HG03066 (cell line): ENCODE results near the gene LRP1.

Experiments
- ATAC-seq: cut with Tn5 transposase; IDR thresholded peaks from one replicate; pipeline ENCODE4 v1.9.1; 2021; ENCODE audit warnings: low read depth; ENCODE audit not compliant: unreplicated experiment

LRP1 gene

DNA sequence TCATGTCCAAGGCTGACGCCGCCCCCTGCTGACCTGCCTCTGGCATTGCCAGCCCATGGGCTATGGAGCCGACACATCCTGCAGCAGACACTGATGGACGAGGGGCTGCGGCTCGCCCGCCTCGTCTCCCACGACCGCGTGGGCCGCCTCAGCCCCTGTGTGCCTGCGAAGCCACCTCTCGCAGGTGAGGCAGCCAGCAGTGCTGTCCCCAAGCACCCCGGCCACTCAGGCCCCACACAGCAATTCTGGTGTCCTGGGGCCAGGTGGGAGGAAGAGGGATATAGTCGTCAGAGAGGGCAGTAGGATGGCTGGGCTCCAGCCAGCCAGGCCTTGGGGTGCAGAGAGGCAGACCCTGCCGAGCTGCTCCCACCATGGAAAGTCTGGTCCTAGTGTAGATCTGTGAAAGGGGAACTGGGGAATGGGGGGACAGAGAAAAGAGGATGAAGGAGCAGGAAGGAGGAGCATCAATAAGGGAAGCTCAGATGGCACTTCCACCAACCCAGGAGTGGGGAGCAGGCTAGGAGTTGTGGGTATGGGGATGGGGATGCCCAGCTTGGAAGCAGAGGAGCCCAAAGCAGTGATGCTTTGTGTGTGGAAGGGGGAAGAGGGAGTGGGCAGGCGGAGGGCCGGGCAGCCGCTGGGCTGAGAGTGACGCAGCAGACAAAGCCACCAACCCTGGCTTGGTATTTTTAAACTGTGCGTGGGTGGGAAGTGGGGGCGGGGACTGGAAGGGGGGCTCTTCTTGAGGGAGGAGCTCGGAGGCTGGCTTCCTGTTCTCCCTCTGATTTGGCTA, 34.7 kb upstream of the LRP1 start:
- no peak for ATAC-seq

DNA sequence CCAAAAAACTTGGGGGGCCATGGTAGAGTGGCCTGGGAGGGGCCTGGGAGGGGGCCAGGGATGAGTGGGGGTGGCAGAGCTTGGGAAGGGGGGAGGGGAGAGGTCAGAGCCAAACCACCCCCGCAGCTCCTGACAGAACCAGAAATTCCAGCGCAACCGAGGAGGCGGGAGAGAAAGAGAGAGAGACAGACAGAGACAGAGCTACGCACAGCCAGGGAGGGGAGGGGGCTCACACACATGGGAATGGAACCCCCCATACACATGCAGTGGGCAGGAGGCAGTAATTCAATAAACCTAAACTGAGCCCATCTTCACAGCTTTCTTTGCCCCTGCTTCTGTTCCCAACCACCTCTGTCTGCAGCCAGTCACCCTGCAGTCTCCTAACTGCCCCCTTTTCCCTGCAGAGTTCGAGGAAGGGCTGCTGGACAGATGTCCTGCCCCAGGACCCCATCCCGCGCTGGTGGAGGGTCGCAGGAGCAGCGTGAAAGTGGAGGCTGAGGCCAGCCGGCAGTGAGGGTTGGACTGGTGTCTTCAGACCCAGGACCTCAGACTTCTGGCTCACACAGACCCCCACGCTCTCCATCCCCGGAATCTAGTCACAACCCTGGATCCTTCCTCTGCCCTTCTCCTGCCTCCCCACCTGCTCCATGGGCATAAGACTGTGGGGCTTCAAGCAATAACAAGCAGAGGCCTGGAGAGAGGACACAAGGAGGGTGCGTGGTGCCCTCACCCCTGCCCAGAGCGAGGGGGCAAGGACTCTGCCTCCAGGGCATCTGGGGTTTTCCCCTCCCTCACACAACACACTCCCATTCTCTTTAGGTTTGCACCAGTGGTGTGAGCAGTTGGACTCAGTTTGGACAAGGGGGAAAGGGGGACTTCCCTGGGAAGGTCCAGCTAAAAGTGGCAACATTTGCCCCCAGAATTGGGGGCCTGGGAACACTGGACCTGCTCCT, 33.8 kb upstream of the LRP1 start:
- no peak for ATAC-seq

DNA sequence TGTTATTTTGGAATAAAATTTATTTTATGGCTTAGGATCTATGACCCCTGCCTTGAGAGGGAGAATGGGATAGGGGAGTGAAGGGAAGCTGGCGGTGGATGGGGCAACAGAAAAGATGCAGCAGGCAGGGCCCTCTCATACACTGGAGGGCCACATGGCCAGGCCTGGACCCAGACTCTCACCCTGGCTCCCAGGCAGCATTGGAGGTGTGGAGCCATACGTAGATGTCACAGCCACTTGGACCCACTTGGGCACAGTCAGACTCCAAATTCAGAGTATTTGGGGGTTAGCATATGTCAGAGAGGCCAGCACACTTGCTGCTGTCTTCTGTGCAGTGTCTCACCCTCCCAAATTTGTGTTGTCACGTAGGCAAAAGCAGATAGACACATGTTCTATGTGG, 32.8 kb upstream of the LRP1 start:
- no peak for ATAC-seq

DNA sequence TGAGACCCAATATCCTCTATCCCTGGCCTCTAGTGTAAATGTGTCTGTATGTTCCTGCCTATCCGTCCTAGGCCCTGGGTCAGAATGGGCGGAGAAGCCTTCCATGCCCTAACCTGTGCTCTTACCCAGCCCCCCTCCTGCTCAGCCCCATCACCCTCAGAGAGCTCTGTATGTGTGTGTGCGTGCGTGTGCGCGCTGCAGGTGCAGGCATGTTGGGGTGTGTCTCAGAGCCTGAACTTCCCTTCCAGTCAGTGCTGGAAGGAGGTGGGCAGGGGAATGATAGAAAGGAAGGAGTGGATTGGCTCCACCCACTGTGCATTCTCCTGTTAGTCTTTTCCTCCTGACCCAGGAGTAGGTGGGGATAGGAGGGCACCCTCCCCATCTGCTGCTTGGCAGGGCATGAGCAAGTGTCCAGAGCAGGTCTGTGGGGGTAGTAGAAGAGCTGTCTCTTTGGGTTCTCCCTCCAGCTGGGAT, 32.1 kb upstream of the LRP1 start:
- ATAC-seq = no peak

DNA sequence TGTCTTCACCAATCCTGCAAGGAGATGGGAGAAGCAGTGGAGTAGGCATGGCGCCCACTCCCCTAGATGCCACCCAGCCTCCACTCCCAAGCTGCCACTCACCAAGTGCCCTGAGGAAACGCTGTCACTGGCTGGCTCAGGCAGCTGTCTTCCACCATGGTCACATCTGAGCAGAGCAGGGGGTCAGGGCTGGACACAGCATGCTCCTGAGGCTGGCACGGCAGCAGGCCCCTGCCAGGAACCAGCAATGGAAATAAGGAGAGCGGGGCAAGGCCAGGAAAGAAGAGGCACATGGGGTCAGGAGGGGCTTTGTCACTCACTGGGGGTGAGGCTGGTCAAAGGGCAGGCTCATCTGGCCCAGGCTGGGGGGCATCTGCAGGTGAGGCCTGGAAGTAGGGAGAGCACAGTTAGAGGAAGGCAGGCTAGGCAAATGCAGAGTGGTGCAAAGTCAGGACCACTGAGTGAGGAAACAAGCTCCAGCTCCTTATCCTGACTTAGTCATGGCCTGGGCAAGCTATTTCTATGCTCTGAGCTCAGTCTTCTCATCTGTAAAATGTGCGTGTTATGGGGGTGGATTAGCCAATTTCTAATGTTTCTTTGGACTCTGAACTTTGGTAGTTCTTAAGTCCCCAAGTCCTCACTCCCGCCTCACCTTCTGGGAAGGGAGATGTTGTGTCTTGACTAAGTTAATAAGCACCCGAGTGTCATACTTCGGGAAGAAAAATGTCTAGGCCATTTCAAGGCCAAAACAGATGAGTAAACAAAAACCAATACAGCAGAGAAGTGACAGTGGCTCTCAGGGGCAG, 31.3 kb upstream of the LRP1 start:
- ATAC-seq = no peak

DNA sequence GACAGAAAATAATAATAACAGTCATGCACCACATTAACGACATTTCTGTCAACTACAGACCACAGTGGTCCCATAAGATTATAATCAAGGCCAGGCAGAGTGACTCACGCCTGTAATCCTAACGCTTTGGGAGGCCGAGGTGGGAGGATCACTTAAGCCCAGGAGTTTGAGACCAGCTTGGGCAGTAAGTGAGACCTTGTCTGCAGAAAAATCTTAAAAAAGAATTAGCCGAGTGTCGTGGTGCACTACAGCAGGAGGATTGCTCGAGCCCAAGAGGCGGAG, 30.8 kb upstream of the LRP1 start:
- ATAC-seq = no peak

DNA sequence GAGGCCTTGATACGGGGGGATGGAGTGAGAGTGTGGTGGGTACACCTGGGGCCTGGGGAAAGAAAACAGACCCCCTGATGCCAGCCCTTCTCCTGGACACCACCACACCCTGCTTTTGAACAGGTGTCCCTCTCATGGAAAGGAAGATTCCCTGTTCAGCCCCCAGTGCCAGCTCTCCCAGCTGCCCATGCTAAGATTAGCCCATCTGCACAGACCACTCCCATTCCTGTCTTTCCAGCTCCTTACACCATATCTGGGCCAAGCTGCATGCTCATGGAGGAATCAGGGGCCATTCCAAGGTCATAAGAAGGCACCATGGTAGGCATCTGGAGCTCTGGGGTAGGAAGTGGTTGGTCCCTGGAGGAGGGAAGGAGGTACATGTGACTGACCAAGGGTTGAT, 29.7 kb upstream of the LRP1 start:
- ATAC-seq = no peak

DNA sequence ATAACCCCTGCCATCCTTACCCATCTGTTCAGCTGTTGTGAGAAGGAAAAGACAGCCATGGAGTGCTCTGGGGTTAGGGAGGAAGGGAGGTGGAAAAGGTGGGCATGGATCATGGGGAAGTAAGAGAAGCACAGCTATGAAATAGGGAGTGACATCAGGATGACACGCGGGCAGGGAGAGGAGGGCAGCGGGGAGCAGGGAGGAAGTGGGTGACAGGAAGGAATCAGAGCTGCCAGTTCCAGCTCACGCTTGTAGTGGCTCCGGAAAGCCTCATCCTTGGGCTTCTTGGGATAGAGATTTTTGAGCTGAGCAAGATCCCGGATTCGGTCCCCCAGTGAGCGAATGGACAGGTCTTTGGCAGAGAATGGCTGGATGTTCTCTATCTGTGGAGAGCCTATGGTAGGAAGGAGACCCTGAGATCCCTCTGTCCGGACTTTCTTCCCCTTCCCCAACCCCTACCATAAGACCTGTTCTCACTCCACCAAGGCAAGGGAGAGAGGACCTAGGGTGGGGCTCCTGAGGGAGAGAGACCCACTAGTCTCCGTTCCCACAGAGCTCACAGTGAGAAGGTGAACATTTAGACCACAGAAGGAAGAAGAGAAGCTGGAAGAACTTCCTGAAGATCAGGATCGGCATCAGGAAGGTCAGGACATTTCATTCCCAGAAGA, 29.1 kb upstream of the LRP1 start:
- ATAC-seq = no peak

DNA sequence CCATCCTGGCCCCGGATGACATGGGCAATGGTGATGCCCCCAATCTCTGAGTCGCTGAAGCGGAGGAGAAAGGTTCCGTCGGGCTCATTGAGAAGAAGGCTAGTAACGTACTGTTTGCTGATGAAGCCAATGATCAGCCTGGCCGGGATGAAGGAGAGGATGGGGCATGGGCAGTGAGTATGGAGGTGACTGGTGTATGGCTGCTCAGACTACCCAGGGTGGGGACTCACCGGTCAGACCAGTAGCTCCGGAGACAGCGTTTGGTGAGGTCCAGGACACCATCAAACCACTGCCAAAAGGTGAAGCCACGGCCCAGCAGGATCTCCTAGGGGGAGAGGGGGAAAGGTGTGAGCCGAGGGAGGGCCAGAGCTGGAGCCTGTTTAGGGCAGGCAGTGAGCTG, 28.5 kb upstream of the LRP1 start:
- no peak for ATAC-seq

DNA sequence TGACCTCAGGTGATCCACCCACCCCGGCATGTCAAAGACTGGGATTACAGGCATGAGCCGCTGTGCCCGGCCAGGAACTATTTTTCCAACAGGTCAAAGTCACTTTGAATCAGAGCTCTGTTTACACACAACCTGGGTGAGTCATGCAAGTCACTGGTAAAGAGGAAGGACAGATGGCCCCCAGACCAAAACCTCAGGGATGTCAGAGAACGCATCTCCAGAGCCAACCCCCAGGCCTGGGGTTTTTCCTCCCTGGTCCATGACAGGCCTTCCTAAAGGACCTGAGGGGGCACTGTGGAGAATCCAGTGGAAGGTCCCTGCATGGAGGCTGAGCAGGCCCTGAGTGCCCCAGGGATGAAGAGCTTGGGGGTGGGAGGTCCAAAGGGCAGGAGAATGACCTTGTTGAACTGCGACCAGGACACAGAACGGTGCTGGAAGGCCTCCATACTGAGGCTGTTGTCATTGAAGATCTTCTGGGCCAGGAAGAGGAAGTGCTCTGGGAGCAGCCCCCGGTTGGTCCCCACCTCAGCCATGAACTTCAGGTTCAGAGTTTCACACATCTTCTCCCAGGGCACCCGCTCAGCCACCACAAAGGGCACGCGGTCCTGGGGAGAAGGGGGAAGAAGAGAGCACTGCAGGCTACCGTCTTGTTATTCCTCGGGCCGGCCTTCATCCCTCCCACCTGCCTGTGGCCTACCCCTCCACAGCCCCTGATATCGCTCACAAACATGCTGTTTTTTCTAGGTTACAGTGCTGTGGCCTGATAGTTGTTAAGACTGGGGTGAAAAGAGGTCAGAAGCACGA, 26.2 kb upstream of the LRP1 start:
- ATAC-seq = no peak

DNA sequence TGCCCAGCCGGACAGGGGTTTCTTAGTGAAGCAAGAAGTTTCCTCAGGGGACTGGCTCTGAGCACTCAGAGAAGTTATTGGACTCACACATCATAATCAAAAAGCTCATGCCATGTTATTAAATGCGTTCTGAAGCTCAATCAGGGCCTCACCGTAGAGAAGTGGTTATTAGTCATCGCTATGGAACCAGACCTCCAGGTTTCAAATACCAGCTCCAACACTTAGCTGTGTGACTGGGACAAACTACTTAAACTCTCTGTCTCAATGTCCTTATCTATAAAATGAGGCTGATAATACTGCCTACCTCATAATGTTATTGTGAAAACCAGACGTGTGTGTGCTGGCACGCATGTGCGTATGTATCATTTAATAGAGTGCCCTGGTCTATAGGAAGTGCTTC, 24.4 kb upstream of the LRP1 start:
- ATAC-seq = no peak

DNA sequence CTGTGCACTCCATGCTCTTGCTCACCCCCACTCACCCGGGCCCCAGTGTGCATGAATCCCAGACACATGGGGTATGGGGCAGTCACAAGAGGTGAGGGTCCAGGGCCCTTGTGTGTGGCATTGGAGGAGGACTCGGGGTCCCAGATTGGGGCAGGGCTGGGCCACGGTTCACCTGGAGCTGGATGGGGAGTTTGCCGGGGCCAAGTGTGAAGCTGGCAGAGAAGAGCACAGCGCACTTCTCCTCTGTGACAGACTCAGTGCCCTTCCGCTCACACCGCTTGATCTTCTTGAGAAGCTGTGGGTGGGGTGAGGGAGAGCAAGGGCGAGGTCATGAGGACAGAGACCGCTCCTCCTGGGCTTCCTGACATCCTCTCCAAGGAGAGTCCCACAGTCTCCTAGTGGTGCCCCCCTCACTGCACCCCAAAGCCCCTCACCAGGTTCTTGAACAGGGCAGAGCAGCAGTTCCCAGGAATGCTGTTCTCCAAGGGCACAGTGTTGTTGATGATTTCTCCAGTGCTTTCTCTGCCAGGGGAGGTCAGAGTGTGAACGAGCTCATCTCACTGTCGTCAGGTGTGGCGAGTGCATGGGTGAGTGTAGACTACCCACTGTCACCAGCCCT, 23.9 kb upstream of the LRP1 start:
- no peak for ATAC-seq

DNA sequence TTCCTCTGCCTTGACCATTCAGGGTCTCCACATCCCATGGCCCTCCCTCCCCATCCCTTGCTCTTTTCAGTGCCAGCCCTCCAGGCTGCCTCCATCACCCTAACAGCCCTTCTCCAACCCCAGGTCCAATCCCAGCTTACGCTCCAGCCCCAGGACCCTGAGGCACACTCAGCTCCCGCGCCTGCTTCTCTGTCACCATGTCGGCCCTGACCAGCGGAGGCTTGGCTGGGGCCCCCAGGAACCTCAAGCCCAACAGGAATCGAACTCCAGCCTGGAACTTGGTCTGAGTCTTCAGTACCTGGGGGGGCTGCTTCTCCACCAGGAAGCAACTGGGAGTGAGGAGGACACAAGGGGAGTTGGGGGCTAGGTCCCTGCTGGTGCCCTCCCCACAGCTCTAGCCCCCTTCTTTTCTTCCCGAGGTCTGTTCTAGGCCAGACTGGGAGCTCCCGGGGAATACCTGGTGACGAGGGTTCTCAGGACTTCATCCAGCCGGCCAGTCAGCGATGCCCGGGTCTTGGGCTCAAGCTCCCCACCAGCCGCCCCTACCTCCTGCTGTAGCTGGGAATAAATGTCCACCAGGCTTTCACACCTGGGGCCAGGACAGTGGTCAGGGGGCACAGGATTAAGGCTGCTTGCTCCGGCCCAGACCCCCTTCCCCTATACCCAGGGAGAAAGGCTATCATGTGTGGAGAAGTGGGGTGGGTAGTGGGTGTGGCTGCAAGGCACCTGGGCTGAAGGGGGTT, 23.1 kb upstream of the LRP1 start:
- ATAC-seq = no peak

DNA sequence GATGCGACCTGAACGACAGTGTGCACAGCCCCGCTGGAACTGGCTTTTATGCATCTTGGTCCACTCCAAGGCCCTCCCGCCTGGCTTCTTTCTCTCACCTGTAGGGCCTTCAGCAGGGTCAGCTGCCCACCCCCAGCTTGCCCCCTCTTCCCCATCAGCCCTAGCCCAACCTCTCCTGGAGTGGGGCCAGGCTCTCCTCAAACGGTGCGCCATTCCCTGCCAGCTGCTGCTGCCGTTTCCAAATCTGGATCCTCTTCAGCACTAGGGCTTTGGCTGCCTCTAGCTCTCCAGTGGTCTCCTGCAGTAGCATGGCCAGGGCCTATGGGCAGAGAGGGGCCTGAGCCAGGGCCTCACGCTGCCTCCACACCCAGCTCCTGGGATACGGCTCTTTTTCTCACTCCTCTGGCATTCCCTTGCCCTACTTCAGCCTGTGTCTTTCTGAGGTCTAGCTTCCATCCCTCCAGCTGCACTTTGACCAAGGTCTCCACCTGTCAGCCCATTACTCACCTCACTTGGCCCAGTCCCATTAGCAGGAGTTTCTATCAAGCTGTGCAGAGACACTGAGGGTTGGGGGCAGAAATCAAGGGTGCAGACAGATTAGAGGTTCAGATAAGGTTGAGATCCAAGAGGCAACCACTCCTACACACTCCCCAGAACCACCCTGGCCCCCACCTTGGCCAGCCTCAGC, 22.1 kb upstream of the LRP1 start:
- ATAC-seq = no peak

DNA sequence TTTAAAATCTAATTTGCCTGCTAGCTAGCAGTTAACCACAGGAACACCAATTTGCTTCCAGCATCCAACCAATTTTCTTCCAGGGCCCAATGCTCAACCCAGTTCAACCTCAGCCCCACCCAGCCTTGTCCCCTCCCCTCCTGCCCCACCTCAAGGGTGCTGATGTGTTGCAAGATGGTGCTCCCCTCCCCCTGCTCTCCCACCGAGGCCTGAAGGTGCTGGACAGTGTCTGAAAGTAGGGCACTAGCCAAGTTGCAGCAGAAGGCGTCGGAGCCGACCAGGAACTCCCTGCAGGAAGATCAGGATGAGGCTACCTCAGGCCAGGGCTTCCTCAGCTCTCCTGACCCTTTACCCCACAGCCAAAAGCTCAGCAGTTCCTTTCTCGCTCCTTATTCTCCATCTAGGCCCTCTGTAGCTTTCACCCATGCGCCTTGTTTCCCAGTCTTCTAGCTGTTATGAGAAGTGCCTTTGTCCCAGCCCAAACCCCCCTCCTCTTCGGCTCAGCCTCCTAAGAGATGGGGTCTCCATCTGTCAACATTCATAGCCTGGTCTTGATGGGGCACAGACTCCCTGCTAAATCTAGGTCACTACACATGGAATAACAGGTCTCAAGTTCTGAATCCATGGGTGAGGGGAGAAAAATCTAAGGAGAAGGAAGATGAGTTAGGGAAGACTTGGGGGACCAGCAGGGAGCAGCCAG, 20.7 kb upstream of the LRP1 start:
- ATAC-seq = no peak

DNA sequence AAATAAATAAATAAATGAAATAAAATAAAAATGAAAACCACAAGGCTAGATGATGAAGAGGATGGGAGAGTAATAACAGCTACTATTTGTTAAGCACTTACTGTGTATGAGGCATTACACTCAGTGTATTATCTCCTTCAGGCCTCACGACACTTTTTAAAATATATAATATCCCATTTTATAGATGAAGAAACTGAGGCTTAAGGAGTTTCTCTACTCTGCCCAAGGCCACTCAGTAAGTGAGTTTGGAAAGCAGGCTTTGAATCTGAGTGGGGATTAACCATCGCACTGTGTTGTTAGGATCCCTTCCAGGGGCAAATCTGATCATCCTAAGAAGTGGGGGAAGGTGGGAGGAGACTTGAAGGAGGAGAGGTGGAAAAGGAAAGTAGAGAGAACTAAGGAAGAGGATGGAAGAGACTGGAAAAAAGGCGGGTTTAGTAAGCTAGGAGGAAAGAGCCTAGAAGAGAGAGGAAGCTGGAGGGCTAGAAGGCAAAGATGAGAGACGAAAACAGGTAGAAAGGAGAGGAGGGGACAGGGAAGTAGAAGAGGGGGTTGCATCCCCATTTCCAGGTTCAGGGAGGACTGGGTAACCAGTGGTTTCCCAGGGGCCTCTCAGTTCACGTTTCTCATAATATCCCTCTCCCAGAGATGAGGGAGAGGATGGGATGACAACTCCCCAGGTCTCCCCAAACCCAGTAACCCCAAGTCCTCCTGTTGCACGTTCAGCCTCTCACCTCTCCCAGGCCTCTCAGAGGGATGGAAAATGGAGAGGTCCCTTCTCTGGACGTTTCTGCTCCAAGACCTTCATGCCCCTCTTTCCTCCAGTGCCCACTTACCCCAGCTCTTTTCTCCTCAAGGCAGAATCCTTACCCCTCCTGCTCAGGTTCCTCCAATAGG, 18.8 kb upstream of the LRP1 start:
- ATAC-seq = no peak
